ENCODE measurements around the gene PMAIP1.
A peak's percentile ranks its signal among the peaks of the same experiment; 100 is the strongest.
"Not testable (repeated sequence)": the region's sequence is repeated elsewhere in the genome, so short reads cannot be mapped to it uniquely, and the experiment has no call there.

Gene PMAIP1

DNA sequence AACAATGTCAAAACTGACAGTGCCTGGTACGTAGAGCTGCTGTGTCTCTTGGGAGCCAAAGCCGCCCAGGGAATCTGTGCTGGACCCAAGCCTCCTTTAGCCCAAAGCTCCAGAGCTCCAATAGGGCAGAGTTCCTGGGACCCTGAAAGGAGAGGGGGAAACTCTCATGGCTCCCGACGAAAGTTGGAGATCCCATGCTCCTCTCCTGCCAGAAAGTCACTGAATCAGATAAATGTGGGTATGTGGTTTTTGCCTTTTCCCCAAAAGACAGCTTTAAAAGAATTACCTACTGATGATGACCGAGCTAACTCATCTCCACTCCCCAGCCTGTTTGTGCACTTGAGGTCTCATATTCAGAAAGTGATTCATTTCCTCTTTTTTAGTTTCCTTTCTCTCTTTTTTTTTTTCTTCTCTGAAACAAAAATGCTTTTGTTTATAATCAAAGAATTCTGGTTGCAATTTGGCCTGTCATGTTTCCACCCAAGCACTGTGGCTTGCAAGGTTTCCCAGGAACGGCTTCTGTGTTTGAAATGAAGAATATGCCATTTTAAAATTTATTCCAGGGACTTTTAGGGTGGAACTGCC is 14.1 kb upstream of the PMAIP1 start:
- DNase-seq, result peak; percentile 46 to 50

GRCh38 chr18:59886399-59886798 is 13.4 kb upstream of the PMAIP1 start:
- not testable (repeated sequence) for DNase-seq

GRCh38 chr18:59892123-59892522 is 7.7 kb upstream of the PMAIP1 start:
- DNase-seq, result no peak

GRCh38 chr18:59893971-59894370 is 5.8 kb upstream of the PMAIP1 start:
- DNase-seq, result no peak

- no peak for DNase-seq
These were observed 2.4 kb upstream of the PMAIP1 start for GRCh38 chr18:59897321-59897954.

GRCh38 chr18:59898093-59898492 is 1.7 kb upstream of the PMAIP1 start:
- no peak for DNase-seq

DNA sequence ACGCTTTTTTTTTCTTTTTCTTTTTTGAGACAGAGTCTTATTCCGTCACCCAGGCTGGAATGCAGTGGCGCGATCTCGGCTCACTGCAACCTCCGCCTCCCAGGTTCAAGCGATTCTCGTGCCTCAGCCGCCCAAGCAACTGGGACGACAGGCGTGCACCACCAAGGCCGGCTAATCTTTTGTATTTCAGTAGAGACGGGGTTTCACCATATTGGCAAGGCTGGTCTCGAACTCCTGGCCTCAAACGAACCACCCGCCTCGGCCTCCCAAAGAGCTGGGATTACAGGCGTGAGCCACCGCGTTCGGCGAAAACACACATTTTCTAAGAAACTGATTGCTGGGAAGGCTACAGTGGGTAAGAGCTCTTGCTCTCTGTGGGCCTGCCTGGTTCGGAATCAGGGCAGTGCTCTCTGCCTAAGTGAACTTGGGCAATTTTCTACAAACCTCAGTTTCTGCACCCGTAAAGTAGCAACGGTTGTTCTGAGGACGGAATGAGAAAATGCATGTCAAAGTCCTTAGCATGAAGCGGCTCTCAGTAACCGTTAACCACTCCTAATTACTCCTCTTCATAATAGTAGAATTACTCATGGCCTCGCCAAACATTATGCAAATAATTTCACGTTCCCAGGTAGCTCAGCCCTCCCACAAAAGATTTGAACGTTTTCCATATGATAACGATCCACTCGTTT is 1.0 kb upstream of the PMAIP1 start:
- DNase-seq, result no peak

DNA sequence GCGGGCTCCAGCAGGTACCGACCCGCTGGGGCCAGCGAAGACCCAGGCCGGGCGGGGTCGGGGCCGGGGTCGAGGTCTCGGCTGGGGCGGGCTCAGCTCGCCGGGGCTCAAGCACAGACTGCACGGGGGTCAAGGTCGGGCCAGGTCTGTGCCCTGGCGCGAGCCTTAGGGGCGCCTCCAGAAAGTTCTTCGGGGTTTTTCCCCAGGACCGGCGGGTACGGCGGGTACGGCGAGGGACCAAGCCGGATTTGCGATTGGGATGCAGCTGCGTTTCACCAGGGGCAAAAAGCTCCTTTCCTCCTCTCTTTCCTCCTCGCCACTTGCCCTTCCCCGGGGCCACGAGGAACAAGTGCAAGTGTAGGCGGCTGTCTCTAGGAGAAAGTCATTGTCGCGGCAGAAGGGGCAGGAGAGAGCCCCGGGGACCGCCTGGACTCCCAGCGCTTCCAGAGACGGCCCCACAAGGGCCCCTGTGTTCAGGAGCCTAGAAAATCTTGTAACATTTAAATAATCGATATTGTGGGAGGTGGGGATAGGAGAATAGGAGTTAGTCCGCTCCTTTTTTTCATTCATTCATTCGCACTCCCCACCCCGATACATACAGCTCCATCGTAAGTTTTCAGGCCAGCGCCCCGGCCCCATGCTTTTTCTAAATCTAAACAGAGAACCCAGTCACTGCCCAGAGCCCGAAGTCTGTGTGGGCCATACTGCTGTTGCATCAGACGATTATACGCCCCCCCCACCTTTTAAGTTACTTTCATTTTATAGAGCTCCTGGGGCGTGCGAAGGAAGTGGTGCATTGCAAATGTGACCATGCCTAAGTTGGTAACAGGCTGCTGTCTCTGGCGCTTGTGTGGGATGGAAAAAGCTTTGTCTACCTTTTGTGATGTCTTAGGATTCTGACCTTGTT is 679 bp downstream of the PMAIP1 start:
- peak; percentile 78 to 83 for DNase-seq

- peak in 1 of 2 donors; percentile 60 for DNase-seq
These were observed 2.6 kb downstream of the PMAIP1 start for GRCh38 chr18:59902131-59902992.

DNA sequence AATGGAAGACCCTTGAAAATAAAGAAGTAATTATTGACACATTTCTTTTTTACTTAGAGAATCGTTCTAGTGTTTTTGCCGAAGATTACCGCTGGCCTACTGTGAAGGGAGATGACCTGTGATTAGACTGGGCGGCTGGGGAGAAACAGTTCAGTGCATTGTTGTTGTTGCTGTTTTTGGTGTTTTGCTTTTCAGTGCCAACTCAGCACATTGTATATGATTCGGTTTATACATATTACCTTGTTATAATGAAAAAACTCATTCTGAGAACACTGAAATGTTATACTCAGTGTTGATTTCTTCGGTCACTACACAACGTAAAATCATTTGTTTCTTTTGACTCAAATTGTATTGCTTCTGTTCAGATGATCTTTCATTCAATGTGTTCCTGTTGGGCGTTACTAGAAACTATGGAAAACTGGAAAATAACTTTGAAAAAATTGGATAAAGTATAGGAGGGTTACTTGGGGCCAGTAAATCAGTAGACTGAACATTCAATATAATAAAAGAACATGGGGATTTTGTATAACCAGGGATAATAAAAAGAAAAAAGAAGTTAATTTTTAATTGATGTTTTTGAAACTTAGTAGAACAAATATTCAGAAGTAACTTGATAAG is 3.3 kb downstream of the PMAIP1 start:
- no peak for DNase-seq

DNA sequence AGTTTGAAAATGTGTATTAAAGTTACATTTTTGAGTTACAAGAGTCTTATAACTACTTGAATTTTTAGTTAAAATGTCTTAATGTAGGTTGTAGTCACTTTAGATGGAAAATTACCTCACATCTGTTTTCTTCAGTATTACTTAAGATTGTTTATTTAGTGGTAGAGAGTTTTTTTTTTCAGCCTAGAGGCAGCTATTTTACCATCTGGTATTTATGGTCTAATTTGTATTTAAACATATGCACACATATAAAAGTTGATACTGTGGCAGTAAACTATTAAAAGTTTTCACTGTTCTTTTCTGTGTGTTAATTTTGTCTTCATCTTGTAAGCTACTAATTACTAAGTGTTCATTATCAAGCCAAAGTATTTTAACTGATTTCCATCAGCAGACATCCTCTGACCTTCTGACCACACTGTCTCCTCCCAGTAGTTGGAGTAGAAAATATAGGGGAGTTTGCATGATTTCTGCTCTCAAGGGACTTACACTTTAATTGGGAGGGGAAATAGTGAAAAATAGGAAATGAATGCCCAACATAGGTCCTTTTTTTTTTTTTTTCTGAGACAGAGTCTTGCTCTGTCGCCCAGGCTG is 4.3 kb downstream of the PMAIP1 start:
- no peak for DNase-seq

GRCh38 chr18:59905686-59906091 is 5.9 kb downstream of the PMAIP1 start:
- no peak for DNase-seq

GRCh38 chr18:59906203-59906602 is 6.4 kb downstream of the PMAIP1 start:
- no peak for DNase-seq

GRCh38 chr18:59907172-59907571 is 7.4 kb downstream of the PMAIP1 start:
- peak in 1 of 2 donors; percentile 52 for DNase-seq

DNA sequence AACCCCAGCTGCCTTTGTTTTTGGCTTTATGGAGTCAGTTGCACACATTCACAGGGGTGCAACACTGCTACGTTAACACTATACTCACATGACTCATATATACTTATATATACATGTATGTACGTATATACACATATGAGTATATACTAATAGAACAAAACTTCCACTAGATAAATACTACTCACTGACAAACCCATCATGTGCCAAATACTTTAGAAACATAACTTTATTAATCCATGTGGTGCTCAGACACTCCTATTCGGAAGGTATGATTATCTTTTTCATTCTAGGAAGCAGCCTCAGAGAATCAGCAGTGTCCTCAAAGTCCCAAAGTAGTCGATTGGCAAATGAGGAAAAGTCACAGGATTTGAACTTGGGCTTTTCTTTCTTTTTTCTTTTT is 7.9 kb downstream of the PMAIP1 start:
- DNase-seq, result no peak

GRCh38 chr18:59908799-59909198 is 9.0 kb downstream of the PMAIP1 start:
- DNase-seq, result no peak

GRCh38 chr18:59909289-59910036 is 9.7 kb downstream of the PMAIP1 start:
- DNase-seq, result no peak

DNA sequence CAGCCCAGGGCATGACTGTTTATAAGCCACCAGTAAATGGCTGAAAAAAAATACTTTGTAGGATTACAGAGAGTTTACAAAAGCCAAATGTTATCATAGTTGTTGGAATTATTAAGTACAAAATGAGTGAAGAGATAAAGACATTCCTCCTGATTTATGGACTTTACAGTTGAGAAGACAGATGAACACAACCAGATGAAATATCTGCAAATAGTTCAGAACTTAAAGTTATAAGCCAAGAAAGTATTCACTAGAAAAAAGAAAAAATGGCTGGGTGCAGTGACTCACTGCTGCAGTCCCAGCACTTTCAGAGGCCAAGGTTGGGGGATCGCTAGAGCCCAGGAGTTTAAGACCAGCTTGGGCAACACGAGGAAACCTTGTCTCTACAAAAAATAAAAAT is 11.2 kb downstream of the PMAIP1 start:
- no peak for DNase-seq

DNA sequence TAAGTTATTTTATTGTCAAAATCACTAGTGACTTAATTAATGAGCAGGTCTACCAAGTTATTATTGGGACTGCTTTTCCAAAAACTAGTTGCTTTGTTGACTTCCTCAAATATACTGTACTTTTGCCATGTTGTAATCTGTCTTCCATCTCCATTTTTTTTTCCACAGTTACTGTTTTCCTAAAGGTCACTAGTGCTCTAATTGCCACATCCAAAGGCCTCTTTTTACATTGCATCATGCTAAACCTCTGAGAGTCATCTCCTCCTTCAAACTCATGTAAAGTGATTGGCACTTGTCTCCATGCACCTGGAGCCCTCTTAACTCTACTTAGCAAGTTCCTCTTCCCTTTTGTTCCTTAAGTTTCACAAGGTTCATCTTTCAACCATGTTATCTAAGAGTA is 11.8 kb downstream of the PMAIP1 start:
- peak in 1 of 2 donors; percentile 23 for DNase-seq

DNA sequence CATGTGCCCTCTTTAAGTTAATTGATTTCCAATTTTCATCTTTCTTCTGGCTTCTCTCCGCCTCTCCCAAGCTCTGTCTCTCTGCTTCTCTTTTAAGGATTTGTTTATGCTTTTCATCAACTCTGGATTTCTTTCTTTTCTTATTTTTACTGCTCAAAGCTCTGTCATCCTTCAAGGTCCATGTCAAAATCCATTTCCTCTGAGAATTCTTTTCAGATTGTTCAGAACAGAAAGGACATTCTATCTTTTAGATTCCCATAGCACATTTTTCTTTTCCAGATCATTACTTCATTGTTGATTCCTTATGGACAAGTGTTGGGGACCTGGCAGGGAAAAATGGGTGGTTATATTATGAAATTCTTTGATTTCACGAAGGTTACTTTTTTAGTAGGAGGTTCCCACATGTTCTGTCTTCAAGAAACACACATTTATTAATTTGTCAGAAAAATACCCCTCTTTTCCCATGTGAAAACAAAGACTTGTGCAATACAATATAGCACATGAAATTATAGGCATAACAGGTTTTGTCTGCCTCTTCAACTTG is 12.3 kb downstream of the PMAIP1 start:
- DNase-seq, result no peak

All from CD4-positive, alpha-beta T cell treated with Interleukin-4 for 1 hour (primary cell).